ENCODE data around the gene GSTA3.

- no peak for TF ChIP-seq MAX (IDR thresholded peaks at IDR 0.05; ENCODE audit: low read depth)
- no peak for TF ChIP-seq ELF1 (IDR thresholded peaks at IDR 0.05)
- TF ChIP-seq, protein P1, sequence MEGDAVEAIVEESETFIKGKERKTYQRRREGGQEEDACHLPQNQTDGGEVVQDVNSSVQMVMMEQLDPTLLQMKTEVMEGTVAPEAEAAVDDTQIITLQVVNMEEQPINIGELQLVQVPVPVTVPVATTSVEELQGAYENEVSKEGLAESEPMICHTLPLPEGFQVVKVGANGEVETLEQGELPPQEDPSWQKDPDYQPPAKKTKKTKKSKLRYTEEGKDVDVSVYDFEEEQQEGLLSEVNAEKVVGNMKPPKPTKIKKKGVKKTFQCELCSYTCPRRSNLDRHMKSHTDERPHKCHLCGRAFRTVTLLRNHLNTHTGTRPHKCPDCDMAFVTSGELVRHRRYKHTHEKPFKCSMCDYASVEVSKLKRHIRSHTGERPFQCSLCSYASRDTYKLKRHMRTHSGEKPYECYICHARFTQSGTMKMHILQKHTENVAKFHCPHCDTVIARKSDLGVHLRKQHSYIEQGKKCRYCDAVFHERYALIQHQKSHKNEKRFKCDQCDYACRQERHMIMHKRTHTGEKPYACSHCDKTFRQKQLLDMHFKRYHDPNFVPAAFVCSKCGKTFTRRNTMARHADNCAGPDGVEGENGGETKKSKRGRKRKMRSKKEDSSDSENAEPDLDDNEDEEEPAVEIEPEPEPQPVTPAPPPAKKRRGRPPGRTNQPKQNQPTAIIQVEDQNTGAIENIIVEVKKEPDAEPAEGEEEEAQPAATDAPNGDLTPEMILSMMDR (IDR thresholded peaks at IDR 0.05) = no peak
Observed at GRCh38 chr6:52877786-52878185, 31.7 kb downstream of the GSTA3 start.

Data from SK-N-SH (cell line).